ENCODE results near the gene SPC24. TPM values are rescaled to one million over a fixed set of nuclear protein-coding genes. Genes with fewer than 3 reads are reported as not detected.

The SPC24 gene
- total RNA-seq, 1 donor from 2014 or later: 38.3 TPM

DNA sequence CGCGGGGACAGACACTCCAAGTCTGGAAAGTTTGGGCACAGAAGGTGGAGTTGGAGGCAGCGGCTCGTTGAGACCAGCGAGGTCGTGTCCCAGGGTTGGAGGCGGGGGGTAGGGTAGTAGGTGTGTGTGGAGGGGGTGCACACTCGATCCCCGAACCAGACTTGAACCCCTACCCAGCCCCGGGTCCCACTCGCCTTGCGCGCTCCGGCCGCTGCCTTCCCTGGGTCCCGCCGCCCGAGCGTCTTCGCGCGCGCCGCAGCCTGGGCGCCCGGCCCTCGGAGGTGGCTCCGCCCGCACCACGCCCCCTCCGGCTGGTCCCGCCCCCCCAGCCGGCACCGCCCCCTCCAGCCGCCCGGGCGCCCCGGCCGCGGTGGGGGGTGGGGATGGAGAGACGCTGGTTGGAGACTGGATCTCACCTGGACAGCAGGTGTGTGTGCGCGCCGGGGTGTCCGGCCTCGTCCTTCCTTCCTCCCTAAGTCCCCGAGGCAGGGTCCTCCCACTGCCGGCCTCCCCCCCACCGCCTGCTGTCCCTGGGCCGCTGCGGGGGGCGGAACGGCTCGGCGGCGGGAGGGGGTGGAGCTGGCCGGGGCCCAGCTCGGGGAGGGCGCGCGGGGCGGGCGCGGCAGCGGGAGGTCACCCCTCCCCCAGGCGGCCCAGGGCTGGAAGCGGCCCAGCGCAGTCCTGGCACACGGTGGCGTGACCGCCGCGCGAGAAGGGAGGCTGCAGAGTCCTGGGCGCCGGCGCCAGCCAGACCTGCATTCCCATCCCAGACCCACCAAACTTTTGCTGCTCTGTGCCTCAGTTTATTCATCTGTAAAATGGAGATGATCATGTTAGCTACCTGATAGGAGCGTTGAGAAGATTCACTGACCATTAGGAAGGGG lies 42.0 kb upstream of the SPC24 start, which contains the start of gene KANK2:
Gene KANK2 (minus strand): TSS at position 255 of the 884 bp plus-strand sequence. CDS start 3,034 bp downstream, outside the sequence.
- H3K36me3 Mint-ChIP-seq (ENCODE audit: low read depth): no peaks in the 10 kb centered on the region
- H3K4me3 Mint-ChIP-seq (ENCODE audit: low read depth): peak within 1 kb of the TSS; percentile 73
- intact Hi-C loops (cut with micrococcal nuclease): no loop called here
- DNase-seq (ENCODE audit: low spot score): peak; percentile 73
- H3K9me3 Mint-ChIP-seq: no peaks in the 10 kb centered on the region
- H3K27ac Mint-ChIP-seq: no peak within 1 kb of the TSS
- peaks cover 9% of the 10 kb centered on the region for H3K27me3 Mint-ChIP-seq (ENCODE audit: low read depth)
- peaks cover 6% of the 10 kb centered on the region for H3K4me1 Mint-ChIP-seq (ENCODE audit: low read depth)

DNA sequence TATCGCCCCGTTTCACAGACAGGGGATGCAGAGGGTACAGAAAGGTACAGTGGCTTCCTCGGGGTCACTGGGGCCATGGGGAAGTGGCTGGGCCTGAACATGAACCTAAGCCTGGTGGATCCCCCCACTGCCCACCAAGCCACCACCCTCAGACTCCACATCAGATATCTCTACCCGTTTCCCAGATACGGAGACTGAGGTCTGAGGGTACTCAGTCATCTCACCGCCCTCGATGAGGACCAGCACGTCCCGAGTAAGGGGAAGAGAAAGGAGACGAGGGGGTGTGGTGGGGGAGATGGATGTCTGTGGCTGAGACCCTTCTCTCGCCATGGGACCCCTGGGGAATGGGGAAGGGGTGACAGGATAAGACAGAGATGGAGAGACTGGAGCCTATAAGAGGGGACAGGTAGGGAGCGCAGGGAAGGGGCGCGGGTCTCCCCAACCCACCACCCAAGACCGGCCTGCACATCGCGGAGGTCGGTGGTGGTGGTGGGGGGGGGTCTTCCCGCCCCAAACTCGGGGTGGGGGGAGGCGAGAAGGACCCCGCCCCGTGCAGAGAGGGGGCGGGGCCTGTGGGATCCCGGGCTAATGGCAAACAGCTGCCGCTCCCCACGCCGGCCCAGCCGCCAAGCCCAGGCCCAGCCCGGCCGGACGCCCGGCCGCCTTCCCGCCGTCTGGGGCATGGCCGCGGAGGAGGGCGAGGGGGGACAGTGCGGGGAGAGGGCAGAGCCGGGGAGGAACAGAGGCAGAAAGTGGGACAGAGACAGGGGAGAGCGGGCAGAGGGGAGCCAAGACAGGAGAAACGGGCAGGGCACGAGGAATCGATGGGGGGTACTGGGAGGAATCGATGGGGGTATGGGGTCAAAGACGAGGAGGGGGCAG lies 41.1 kb upstream of the SPC24 start:
- Mint-ChIP-seq H3K36me3 (ENCODE audit: low read depth) (no peaks in the 10 kb centered on the region), H3K27ac (no peak overlapping the region), H3K27me3 (ENCODE audit: low read depth) (peaks cover 9% of the 10 kb centered on the region), H3K4me1 (ENCODE audit: low read depth) (peaks cover 6% of the 10 kb centered on the region), H3K4me3 (ENCODE audit: low read depth) (peak overlapping the region; percentile 71), H3K9me3 (no peaks in the 10 kb centered on the region)
- intact Hi-C loops (cut with micrococcal nuclease): no loop called here
- DNase-seq (ENCODE audit: low spot score): peak; percentile 15

DNA sequence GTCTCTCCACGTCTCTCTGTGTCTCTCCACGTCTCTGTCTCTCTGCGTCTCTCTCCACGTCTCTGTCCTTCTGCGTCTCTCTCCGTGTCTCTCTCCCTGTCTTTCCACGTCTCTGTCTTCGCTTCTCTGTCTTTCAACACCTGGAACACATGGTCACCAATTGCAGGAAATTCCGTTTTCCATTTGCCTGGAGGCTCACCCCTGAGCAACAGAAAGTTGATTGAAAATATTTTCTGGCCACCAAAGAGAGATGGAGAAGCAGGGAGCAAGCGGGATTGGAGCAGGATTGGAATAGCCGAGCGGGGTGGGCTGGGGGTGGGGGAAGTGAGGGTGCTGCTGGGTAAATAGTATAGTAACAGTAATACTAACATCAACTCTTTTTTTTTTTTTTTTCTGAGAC lies 40.1 kb upstream of the SPC24 start:
- no peaks in the 10 kb centered on the region for H3K9me3 Mint-ChIP-seq
- no peak overlapping the region for H3K4me3 Mint-ChIP-seq (ENCODE audit: low read depth)
- H3K27me3 Mint-ChIP-seq (ENCODE audit: low read depth): peaks cover 9% of the 10 kb centered on the region
- no peak overlapping the region for H3K27ac Mint-ChIP-seq
- no peaks in the 10 kb centered on the region for H3K36me3 Mint-ChIP-seq (ENCODE audit: low read depth)
- H3K4me1 Mint-ChIP-seq (ENCODE audit: low read depth): peaks cover 6% of the 10 kb centered on the region
- intact Hi-C loops (cut with micrococcal nuclease): no loop called here
- DNase-seq (ENCODE audit: low spot score): no peak

DNA sequence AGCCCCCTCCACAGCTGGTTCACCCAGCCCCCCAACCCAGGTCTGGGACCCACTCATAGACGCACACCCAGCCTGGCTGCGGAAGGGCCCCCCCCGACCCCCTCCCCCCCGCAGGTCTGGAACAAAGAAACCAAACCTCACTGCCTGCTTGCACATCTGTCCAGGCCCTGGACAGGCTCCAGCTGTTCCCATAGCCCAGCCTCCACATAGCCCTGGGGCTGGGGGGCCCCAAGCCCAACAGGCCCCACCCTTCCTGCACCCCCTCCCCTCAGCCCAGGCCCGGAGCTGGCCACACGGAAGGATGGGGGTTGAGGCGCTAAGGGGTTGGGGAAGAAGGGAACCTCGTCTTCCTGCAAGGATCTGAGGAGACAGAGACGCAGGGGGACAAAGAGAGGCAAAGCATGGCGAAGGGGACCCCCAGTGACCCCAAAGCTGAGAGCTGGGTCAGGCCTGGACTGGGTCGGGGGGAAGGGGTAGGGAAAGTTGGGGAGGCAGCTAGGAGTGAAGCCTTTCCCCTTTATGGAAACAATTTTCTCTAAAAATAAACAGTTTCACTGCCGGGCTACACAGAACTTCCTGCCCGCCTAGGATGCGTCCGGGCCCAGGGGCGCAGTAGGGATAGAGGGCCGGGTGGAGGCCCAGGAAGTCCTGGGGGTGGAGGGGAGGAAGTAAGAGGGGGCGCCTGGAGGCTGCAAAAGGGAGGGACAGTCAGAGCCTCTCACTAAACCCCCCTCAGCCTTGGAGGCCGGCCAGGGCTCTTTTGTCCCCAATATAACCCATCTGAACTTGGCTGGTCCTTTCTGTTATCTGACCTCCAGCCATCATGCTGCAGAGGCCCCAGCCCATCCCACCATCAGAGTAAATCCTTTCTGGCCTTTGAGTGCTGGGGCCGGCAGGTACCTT lies 39.3 kb upstream of the SPC24 start:
- peaks cover 6% of the 10 kb centered on the region for H3K4me1 Mint-ChIP-seq (ENCODE audit: low read depth)
- H3K9me3 Mint-ChIP-seq: no peaks in the 10 kb centered on the region
- no peak overlapping the region for H3K27ac Mint-ChIP-seq
- no peak for DNase-seq (ENCODE audit: low spot score)
- H3K4me3 Mint-ChIP-seq (ENCODE audit: low read depth): no peak overlapping the region
- H3K27me3 Mint-ChIP-seq (ENCODE audit: low read depth): peaks cover 9% of the 10 kb centered on the region
- H3K36me3 Mint-ChIP-seq (ENCODE audit: low read depth): no peaks in the 10 kb centered on the region
- intact Hi-C loops (cut with micrococcal nuclease): no loop called here

DNA sequence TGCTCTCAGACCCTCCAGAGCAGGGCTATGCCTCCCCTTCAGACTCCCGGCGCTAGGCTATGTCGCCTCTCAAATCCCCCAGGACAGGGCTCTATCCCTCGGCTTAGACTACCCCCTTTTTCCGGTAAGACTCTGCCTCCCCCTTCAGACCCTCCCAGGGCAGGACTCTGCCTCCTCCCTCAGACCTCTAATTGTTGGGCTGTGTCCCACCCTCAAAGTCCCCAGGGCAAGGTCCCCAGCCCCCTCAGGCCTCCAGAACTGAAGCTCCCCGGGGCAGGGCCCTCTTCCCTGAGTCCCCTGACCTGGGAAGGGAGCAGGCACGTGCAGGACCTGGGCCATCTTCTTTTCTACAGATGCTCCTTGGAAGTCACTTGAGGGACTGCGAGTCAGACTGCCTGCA lies 38.6 kb upstream of the SPC24 start:
- H3K4me3 Mint-ChIP-seq (ENCODE audit: low read depth): no peak overlapping the region
- no peaks in the 10 kb centered on the region for H3K36me3 Mint-ChIP-seq (ENCODE audit: low read depth)
- no peak for DNase-seq (ENCODE audit: low spot score)
- H3K4me1 Mint-ChIP-seq (ENCODE audit: low read depth): peaks cover 6% of the 10 kb centered on the region
- H3K27me3 Mint-ChIP-seq (ENCODE audit: low read depth): peaks cover 9% of the 10 kb centered on the region
- no peak overlapping the region for H3K27ac Mint-ChIP-seq
- no peaks in the 10 kb centered on the region for H3K9me3 Mint-ChIP-seq
- intact Hi-C loops (cut with micrococcal nuclease): no loop called here

DNA sequence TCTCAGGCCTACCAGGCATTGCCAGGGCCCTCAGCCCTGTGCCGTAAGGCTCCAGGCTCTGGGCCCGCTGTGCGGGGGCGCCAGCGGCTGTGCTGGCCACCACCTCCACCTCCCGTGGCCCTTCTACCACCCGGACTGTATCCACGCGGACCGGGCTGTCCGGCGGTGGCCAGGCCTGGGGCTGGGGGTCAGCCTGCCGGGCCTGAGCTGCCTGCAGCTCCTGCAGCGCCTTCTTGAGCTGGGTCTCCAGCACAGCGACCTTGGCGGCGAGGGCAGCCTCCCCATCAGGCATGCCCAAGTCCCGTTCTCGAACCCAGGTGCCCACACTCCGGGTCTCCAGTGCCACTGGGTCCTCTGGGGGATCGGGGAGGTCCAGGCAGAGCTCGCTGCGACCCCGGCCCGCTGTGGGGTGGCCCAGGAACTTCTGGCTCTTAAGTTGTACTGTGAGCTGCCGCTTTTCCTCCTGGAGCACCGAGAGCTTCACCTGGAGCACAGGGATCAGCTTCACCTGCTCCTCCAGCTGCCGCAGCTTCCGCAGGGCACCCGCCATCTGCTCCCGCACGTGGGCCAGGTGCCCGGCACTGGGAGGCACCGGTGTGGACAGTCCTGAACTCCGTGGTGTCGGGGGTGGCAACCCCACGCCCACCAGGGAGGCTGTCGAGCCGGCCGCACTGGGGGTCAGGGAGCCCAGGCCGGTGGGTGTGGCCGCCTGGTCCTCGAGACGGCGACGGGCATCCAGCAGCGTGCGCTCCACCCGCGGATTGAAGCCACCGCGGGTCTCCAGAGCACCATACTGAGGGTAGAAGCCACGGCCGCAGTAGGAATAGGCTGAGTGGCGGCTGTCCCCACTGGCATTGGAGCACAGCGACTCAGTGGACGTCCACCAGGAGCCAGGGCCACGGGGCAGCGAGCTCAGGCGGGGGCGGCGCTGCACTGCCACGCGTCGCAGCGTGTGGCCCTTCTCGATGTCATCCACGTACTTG lies 37.7 kb upstream of the SPC24 start:
- peaks cover 9% of the 10 kb centered on the region for H3K27me3 Mint-ChIP-seq (ENCODE audit: low read depth)
- H3K4me1 Mint-ChIP-seq (ENCODE audit: low read depth): peaks cover 6% of the 10 kb centered on the region
- no peak overlapping the region for H3K27ac Mint-ChIP-seq
- no peaks in the 10 kb centered on the region for H3K9me3 Mint-ChIP-seq
- no peaks in the 10 kb centered on the region for H3K36me3 Mint-ChIP-seq (ENCODE audit: low read depth)
- intact Hi-C loops (cut with micrococcal nuclease): no loop called here
- H3K4me3 Mint-ChIP-seq (ENCODE audit: low read depth): no peak overlapping the region
- no peak for DNase-seq (ENCODE audit: low spot score)

GRCh38 chr19:11191934-11192333 lies 36.4 kb upstream of the SPC24 start:
- intact Hi-C loops (cut with micrococcal nuclease): no loop called here
- Mint-ChIP-seq H3K27ac (no peak overlapping the region), H3K9me3 (no peaks in the 10 kb centered on the region), H3K4me1 (ENCODE audit: low read depth) (peaks cover 3% of the 10 kb centered on the region), H3K36me3 (ENCODE audit: low read depth) (no peaks in the 10 kb centered on the region), H3K4me3 (ENCODE audit: low read depth) (no peak overlapping the region), H3K27me3 (ENCODE audit: low read depth) (peaks cover 9% of the 10 kb centered on the region)
- DNase-seq (ENCODE audit: low spot score): no peak

- Mint-ChIP-seq H3K4me3 (ENCODE audit: low read depth) (no peak overlapping the region), H3K9me3 (no peaks in the 10 kb centered on the region), H3K27ac (no peak overlapping the region), H3K36me3 (ENCODE audit: low read depth) (no peaks in the 10 kb centered on the region), H3K27me3 (ENCODE audit: low read depth) (peaks cover 6% of the 10 kb centered on the region), H3K4me1 (ENCODE audit: low read depth) (peaks cover 3% of the 10 kb centered on the region)
- no peak for DNase-seq (ENCODE audit: low spot score)
- intact Hi-C loops (cut with micrococcal nuclease): no loop called here
Measured at GRCh38 chr19:11191273-11191755, 35.7 kb upstream of the SPC24 start.

DNA sequence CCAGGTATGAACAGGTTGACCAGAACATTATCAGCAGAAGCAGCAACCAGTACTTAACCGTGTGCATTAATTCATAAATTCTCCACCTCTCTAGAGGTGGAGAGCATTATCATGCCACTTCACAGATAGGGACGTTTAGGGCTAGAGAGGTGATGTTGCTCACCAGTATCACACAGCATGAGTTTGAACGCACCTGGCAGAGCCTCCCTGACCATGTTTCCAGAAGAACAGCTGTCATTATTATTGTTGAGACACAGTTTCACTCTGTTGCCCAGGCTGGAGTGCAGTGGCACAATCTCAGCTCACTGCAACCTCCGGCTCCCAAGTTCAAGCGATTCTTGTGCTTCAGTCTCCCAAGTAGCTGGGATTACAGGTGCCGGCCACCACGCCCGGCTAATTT lies 34.9 kb upstream of the SPC24 start:
- Mint-ChIP-seq H3K36me3 (ENCODE audit: low read depth) (no peaks in the 10 kb centered on the region), H3K9me3 (no peaks in the 10 kb centered on the region), H3K4me3 (ENCODE audit: low read depth) (no peak overlapping the region), H3K27me3 (ENCODE audit: low read depth) (peaks cover 2% of the 10 kb centered on the region), H3K4me1 (ENCODE audit: low read depth) (peaks cover under 1% of the 10 kb centered on the region), H3K27ac (no peak overlapping the region)
- intact Hi-C loops (cut with micrococcal nuclease): no loop called here
- DNase-seq (ENCODE audit: low spot score): no peak

GRCh38 chr19:11187441-11187840 lies 31.9 kb upstream of the SPC24 start:
- H3K4me3 Mint-ChIP-seq (ENCODE audit: low read depth): no peak overlapping the region
- DNase-seq (ENCODE audit: low spot score): no peak
- H3K36me3 Mint-ChIP-seq (ENCODE audit: low read depth): no peaks in the 10 kb centered on the region
- intact Hi-C loops (cut with micrococcal nuclease): no loop called here
- H3K9me3 Mint-ChIP-seq: no peaks in the 10 kb centered on the region
- peaks cover 3% of the 10 kb centered on the region for H3K27me3 Mint-ChIP-seq (ENCODE audit: low read depth)
- H3K4me1 Mint-ChIP-seq (ENCODE audit: low read depth): no peaks in the 10 kb centered on the region
- no peak overlapping the region for H3K27ac Mint-ChIP-seq

- H3K4me3 Mint-ChIP-seq (ENCODE audit: low read depth): no peak overlapping the region
- peaks cover 3% of the 10 kb centered on the region for H3K27me3 Mint-ChIP-seq (ENCODE audit: low read depth)
- intact Hi-C loops (cut with micrococcal nuclease): no loop called here
- H3K36me3 Mint-ChIP-seq (ENCODE audit: low read depth): no peaks in the 10 kb centered on the region
- no peak for DNase-seq (ENCODE audit: low spot score)
- H3K27ac Mint-ChIP-seq: no peak overlapping the region
- no peaks in the 10 kb centered on the region for H3K9me3 Mint-ChIP-seq
- H3K4me1 Mint-ChIP-seq (ENCODE audit: low read depth): no peaks in the 10 kb centered on the region
Measured at GRCh38 chr19:11182994-11183393, 27.4 kb upstream of the SPC24 start.

Measured in activated T-helper 2 cell treated with anti-CD3 and anti-CD28 coated beads, Interferon-gamma antibody, Interleukin-2, Interleukin-4, amounts not matched to agents 10 μg/mL and 5 μg/mL and 100 μg/mL, durations not matched to agents 14 hours and 24 hours and 36 hours (primary cell).